Erythroblast (primary cell): ENCODE measurements around the gene WNT6.

Source experiments
- GATA1 ChIP-seq: IDR thresholded peaks from 2 replicates; pipeline ENCODE4 v1.6.1; 2011; ENCODE audit warnings: low read depth, mild to moderate bottlenecking, control low read depth, low read length, moderate library complexity
- POLR2A ChIP-seq: IDR thresholded peaks from 2 replicates; pipeline ENCODE4 v1.6.1; 2011; ENCODE audit warnings: mild to moderate bottlenecking, low read length

GRCh38 chr2:218870984-218871344 lies 11.4 kb downstream of the WNT6 start:
- TF ChIP-seq POLR2A: no peak
- TF ChIP-seq GATA1: no peak
